Muscle layer of duodenum (tissue), 2 donors: ENCODE data around the gene L3MBTL1.

Experiments
- H3K27ac ChIP-seq: one replicate; pipeline ENCODE4 v1.7.0; 2013; ENCODE audit warnings: mild to moderate bottlenecking, low read length
- H3K27me3 ChIP-seq: one replicate; pipeline ENCODE4 v1.7.0; 2013; ENCODE audit warnings: low read depth, mild to moderate bottlenecking, control low read depth, low read length
- H3K36me3 ChIP-seq, 2 donors: one replicate each; pipeline ENCODE4 v1.7.0; 2013; ENCODE audit warnings: low read length in 2 of 2, control low read depth in 1 of 2, mild to moderate bottlenecking in 1 of 2; ENCODE audit not compliant: insufficient read depth in 2 of 2, control insufficient read depth in 1 of 2
- H3K4me1 ChIP-seq, 2 donors: one replicate each; pipeline ENCODE4 v1.7.0; 2013; ENCODE audit warnings: low read length in 2 of 2, mild to moderate bottlenecking in 2 of 2, control low read depth in 1 of 2, moderate library complexity in 1 of 2; ENCODE audit not compliant: insufficient read depth in 2 of 2, control insufficient read depth in 1 of 2
- H3K4me3 ChIP-seq, 2 donors: one replicate each; pipeline ENCODE4 v1.7.0; 2013; ENCODE audit warnings: low read length in 2 of 2, low read depth in 1 of 2, mild to moderate bottlenecking in 1 of 2
- H3K9me3 ChIP-seq, 2 donors: one replicate each; pipeline ENCODE4 v1.7.0; 2013; ENCODE audit warnings: low read length in 2 of 2, control low read depth in 1 of 2, mild to moderate bottlenecking in 1 of 2; ENCODE audit not compliant: control insufficient read depth in 1 of 2
- donor health status: healthy.

The L3MBTL1 gene

GRCh38 chr20:43564993-43565757 is 57.7 kb downstream of the L3MBTL1 start:
- Histone ChIP-seq H3K4me1 (no peaks in the 10 kb centered on the region), H3K9me3 (no peaks in the 10 kb centered on the region), H3K27me3 (no peaks in the 10 kb centered on the region), H3K36me3 (no peaks in the 10 kb centered on the region), H3K27ac (no peak overlapping the region), H3K4me3 (no peak overlapping the region)

- H3K27ac ChIP-seq = no peak overlapping the region
- H3K9me3 ChIP-seq = no peaks in the 10 kb centered on the region
- no peaks in the 10 kb centered on the region for H3K4me1 ChIP-seq
- no peaks in the 10 kb centered on the region for H3K36me3 ChIP-seq
- no peaks in the 10 kb centered on the region for H3K27me3 ChIP-seq
- H3K4me3 ChIP-seq = no peak overlapping the region
Measured at GRCh38 chr20:43565758-43566104, 58.2 kb downstream of the L3MBTL1 start.

- no peak overlapping the region for H3K27ac ChIP-seq
- H3K27me3 ChIP-seq = no peaks in the 10 kb centered on the region
- H3K9me3 ChIP-seq = no peaks in the 10 kb centered on the region
- no peaks in the 10 kb centered on the region for H3K4me1 ChIP-seq
- no peaks in the 10 kb centered on the region for H3K36me3 ChIP-seq
- H3K4me3 ChIP-seq = no peak overlapping the region
Measured at GRCh38 chr20:43567477-43567876, 60.0 kb downstream of the L3MBTL1 start.

- no peaks in the 10 kb centered on the region for H3K27me3 ChIP-seq
- no peaks in the 10 kb centered on the region for H3K9me3 ChIP-seq
- H3K36me3 ChIP-seq = no peaks in the 10 kb centered on the region
- H3K27ac ChIP-seq = no peak overlapping the region
- H3K4me3 ChIP-seq = no peak overlapping the region
- no peaks in the 10 kb centered on the region for H3K4me1 ChIP-seq
Measured at GRCh38 chr20:43568706-43569105, 61.2 kb downstream of the L3MBTL1 start.

DNA sequence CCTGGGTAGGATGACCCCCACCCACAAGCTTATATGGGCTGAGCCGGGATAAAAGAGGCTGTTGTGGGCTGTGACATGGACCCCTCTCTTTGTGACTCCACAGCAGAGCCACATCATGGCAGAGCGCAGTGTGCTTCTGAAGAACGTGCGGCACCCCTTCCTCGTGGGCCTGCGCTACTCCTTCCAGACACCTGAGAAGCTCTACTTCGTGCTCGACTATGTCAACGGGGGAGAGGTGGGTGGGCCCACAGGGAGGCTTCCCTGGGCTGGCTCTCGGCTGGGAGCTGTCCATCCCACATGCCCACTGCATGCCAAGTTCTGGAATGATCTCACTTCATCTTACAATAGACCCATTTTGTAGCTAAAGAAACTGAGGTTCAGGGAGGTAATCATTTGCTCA is 61.8 kb downstream of the L3MBTL1 start:
- no peak overlapping the region for H3K4me3 ChIP-seq
- H3K27ac ChIP-seq = no peak overlapping the region
- no peaks in the 10 kb centered on the region for H3K4me1 ChIP-seq
- no peaks in the 10 kb centered on the region for H3K9me3 ChIP-seq
- H3K36me3 ChIP-seq = no peaks in the 10 kb centered on the region
- no peaks in the 10 kb centered on the region for H3K27me3 ChIP-seq

GRCh38 chr20:43570496-43570895 is 63.0 kb downstream of the L3MBTL1 start:
- no peaks in the 10 kb centered on the region for H3K36me3 ChIP-seq
- H3K9me3 ChIP-seq = no peaks in the 10 kb centered on the region
- H3K4me1 ChIP-seq = no peaks in the 10 kb centered on the region
- no peak overlapping the region for H3K4me3 ChIP-seq
- H3K27ac ChIP-seq = no peak overlapping the region
- H3K27me3 ChIP-seq = no peaks in the 10 kb centered on the region

DNA sequence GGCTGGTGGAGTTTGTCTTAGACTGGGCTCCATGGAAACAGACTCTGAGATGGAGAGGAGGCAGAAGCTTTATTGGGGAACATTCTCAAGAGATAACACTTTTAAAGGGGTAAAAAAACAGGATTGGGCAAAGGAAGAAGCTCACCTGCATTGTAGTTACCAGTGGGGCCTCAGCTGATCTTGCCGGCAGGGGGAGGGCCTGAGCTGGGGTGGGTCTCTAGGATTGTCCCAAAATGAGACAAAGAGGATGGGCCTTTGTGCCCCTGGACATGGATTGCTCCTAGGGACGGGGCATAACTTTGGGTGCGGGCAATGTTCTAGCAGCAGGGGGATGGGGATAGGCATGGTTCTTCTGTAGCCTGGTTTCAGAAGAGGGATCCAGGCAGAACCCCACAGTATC is 63.8 kb downstream of the L3MBTL1 start:
- Histone ChIP-seq H3K27ac (no peak overlapping the region), H3K9me3 (no peaks in the 10 kb centered on the region), H3K4me3 (no peak overlapping the region), H3K27me3 (no peaks in the 10 kb centered on the region), H3K36me3 (no peaks in the 10 kb centered on the region), H3K4me1 (no peaks in the 10 kb centered on the region)

DNA sequence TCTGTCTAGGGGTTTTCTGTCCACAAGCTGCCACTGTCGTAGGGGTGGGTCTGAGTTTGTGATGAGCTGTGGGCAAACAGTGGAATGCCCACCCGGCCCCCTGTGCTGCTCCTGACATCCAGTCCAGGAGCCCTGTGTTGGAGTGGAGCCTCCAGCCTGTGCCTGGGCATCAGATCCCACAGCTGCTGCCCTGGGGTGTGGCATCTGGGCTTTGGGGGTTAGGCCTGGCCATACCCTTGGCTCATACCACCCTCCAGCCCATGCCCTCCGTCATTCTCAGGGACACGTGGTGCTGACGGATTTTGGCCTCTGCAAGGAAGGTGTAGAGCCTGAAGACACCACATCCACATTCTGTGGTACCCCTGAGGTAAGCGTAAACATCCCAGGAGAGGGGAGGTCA is 64.3 kb downstream of the L3MBTL1 start:
- Histone ChIP-seq H3K27ac (no peak overlapping the region), H3K4me1 (no peaks in the 10 kb centered on the region), H3K36me3 (no peaks in the 10 kb centered on the region), H3K27me3 (no peaks in the 10 kb centered on the region), H3K9me3 (no peaks in the 10 kb centered on the region), H3K4me3 (no peak overlapping the region)

DNA sequence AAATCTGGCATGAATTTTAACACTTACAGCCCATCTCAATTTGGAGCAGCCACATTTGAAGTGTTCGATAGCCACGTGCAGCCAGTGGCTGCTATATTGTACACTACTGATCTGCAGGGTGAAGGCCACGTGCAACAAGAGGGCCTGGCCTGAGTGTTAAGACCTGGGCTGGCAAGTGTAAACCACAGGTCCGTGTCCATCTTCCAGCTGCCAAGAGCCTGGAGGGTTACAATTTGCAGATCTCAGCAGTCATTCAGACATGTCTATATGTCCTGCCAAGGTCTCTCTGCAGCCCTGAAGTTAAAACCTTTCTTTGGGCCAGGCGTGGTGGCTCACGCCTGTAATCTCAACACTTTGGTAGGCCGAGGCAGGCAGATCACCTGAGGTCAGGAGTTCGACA is 65.4 kb downstream of the L3MBTL1 start:
- Histone ChIP-seq H3K9me3 (no peaks in the 10 kb centered on the region), H3K36me3 (no peaks in the 10 kb centered on the region), H3K27me3 (no peaks in the 10 kb centered on the region), H3K4me3 (no peak overlapping the region), H3K27ac (no peak overlapping the region), H3K4me1 (no peaks in the 10 kb centered on the region)

- no peak overlapping the region for H3K4me3 ChIP-seq
- no peaks in the 10 kb centered on the region for H3K4me1 ChIP-seq
- no peaks in the 10 kb centered on the region for H3K36me3 ChIP-seq
- no peak overlapping the region for H3K27ac ChIP-seq
- no peaks in the 10 kb centered on the region for H3K9me3 ChIP-seq
- H3K27me3 ChIP-seq = no peaks in the 10 kb centered on the region
Measured at GRCh38 chr20:43576108-43576507, 68.6 kb downstream of the L3MBTL1 start.

GRCh38 chr20:43579861-43580793 is 72.6 kb downstream of the L3MBTL1 start:
- Histone ChIP-seq H3K4me3 (no peak overlapping the region), H3K27ac (no peak overlapping the region), H3K9me3 (no peaks in the 10 kb centered on the region), H3K4me1 (no peaks in the 10 kb centered on the region), H3K36me3 (no peaks in the 10 kb centered on the region), H3K27me3 (no peaks in the 10 kb centered on the region)
